ENCODE measurements around the gene NXPH1. TPM values are rescaled to one million over a fixed set of nuclear protein-coding genes. Genes with fewer than 3 reads are reported as not detected.
A peak's percentile ranks its signal among the peaks of the same experiment; 100 is the strongest.

Gene NXPH1
- total RNA-seq, 1 experiment from 2014 or later, result 1.2 TPM

DNA sequence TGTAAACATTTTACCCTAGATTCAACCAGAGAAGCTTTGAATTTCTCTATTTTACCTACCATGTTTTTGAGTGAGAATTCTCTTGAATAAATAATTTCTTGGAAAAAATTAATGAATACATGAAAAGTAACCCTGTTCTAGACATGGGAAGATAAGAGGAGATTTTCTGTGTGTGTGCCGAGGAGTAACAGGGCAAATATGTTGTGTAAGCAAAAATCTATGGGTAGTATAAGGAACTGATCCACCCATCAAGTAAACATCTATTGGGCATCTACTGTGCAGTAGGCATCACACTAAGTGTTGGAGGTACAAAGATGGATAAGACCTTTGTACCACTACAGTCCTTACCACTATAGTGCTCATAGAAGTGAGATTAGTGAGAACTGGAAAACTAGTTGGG is 8.2 kb upstream of the NXPH1 start:
- intact Hi-C loops (cut with micrococcal nuclease; ENCODE audit: unreplicated experiment), result no loop called here
- Histone ChIP-seq H3K4me3 (ENCODE audit: low read depth, low read length) (no peak overlapping the region), H3K27me3 (replicated peaks; ENCODE audit: control insufficient read depth, insufficient read depth, low read length) (no peaks in the 10 kb centered on the region), H3K4me1 (no peaks in the 10 kb centered on the region), H3K36me3 (ENCODE audit: control insufficient read depth, insufficient read depth, low read length) (no peaks in the 10 kb centered on the region), H3K9me3 (no peaks in the 10 kb centered on the region)
- TF ChIP-seq, protein P1, sequence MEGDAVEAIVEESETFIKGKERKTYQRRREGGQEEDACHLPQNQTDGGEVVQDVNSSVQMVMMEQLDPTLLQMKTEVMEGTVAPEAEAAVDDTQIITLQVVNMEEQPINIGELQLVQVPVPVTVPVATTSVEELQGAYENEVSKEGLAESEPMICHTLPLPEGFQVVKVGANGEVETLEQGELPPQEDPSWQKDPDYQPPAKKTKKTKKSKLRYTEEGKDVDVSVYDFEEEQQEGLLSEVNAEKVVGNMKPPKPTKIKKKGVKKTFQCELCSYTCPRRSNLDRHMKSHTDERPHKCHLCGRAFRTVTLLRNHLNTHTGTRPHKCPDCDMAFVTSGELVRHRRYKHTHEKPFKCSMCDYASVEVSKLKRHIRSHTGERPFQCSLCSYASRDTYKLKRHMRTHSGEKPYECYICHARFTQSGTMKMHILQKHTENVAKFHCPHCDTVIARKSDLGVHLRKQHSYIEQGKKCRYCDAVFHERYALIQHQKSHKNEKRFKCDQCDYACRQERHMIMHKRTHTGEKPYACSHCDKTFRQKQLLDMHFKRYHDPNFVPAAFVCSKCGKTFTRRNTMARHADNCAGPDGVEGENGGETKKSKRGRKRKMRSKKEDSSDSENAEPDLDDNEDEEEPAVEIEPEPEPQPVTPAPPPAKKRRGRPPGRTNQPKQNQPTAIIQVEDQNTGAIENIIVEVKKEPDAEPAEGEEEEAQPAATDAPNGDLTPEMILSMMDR (IDR thresholded peaks at IDR 0.05; ENCODE audit: insufficient read depth in 1 of 2, low read depth in 1 of 2, low read length in 1 of 2, severe bottlenecking in 1 of 2, unreplicated experiment in 1 of 2), result no peak
- Mint-ChIP-seq H3K27me3 (ENCODE audit: insufficient read depth, unreplicated experiment) (no peaks in the 10 kb centered on the region), H3K4me3 (ENCODE audit: unreplicated experiment) (no peak overlapping the region), H3K27ac (ENCODE audit: unreplicated experiment) (no peak overlapping the region), H3K36me3 (ENCODE audit: insufficient read depth, unreplicated experiment) (no peaks in the 10 kb centered on the region), H3K9me3 (ENCODE audit: unreplicated experiment) (no peaks in the 10 kb centered on the region), H3K4me1 (ENCODE audit: low read depth, unreplicated experiment) (no peaks in the 10 kb centered on the region)
- no TSS peak for BruUV-seq (replicated peaks)
- ChIA-PET CTCF (no interaction called here), POLR2A (no interaction called here)
- DNase-seq, result no peak

DNA sequence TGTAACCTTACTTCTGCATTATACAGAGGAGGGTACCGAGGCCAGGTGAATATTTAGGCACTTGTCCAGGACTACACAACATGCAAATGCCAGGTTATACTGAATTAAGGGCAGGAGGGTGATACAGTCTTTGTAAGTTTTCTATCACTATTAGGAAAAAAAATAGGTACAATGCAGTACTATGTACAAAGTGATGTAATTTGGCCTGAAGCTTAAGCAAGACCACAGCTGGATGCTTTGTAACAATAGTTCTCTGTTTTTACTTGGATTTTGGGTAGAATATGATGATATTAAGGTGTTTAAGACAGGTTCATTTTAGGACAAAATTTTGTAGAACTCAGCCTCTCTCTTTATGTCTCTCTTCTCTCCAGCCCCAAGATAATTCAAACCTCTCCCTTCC is 2.8 kb upstream of the NXPH1 start:
- ChIA-PET CTCF (no interaction called here), POLR2A (no interaction called here)
- Mint-ChIP-seq H3K27me3 (ENCODE audit: insufficient read depth, unreplicated experiment) (peaks cover 9% of the 10 kb centered on the region), H3K27ac (ENCODE audit: unreplicated experiment) (no peak overlapping the region), H3K4me1 (ENCODE audit: low read depth, unreplicated experiment) (peaks cover 14% of the 10 kb centered on the region), H3K4me3 (ENCODE audit: unreplicated experiment) (no peak overlapping the region), H3K36me3 (ENCODE audit: insufficient read depth, unreplicated experiment) (no peaks in the 10 kb centered on the region), H3K9me3 (ENCODE audit: unreplicated experiment) (no peaks in the 10 kb centered on the region)
- Histone ChIP-seq H3K4me1 (no peaks in the 10 kb centered on the region), H3K4me3 (ENCODE audit: low read depth, low read length) (no peak overlapping the region), H3K9me3 (no peaks in the 10 kb centered on the region), H3K36me3 (ENCODE audit: control insufficient read depth, insufficient read depth, low read length) (no peaks in the 10 kb centered on the region), H3K27me3 (replicated peaks; ENCODE audit: control insufficient read depth, insufficient read depth, low read length) (no peaks in the 10 kb centered on the region)
- TF ChIP-seq, protein P1 (IDR thresholded peaks at IDR 0.05; ENCODE audit: insufficient read depth in 1 of 2, low read depth in 1 of 2, low read length in 1 of 2, severe bottlenecking in 1 of 2, unreplicated experiment in 1 of 2), result no peak
- BruUV-seq (replicated peaks), result no TSS peak
- no peak for DNase-seq
- intact Hi-C loops (cut with micrococcal nuclease; ENCODE audit: unreplicated experiment), result no loop called here

DNA sequence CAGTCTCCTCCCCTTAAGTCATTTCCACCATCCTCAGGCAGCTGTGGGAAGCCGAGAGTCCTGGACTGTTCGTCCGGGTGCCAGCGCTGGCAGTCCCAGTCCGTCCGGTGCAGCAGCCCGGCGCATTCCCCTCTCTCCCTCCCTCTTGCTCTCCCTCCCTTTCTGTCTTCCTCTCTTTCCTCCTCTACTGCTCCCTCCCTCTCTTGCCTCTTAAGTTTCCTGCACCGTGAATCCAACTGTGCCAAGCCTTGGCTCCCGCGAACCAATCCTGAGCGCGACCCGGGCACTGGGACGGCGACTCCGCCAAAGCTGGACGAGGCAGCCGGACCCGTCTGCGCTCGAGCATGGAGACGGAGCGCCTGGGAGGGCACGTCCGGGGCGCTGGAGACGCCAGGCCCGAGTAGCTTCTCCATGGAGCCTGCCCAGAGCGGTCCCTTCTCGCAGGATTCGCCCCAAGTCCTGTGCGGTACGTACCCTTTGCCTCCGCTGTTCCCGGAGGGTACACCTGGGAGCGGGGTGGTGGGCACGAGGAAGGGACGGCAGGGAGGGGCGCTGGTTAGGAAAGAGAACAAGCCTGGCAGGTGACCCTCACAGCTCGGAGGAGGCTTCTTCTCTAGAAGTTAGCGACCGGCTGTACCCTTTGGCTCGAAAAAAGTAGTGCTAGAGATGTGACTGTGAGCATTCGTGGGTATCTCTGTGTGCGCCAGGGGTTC is 1.0 kb downstream of the NXPH1 start:
- TF ChIP-seq, protein P1 (IDR thresholded peaks at IDR 0.05; ENCODE audit: insufficient read depth in 1 of 2, low read depth in 1 of 2, low read length in 1 of 2, severe bottlenecking in 1 of 2, unreplicated experiment in 1 of 2), result no peak
- intact Hi-C loops (cut with micrococcal nuclease; ENCODE audit: unreplicated experiment), result loop anchor here (5.0 kb wide), 2 partner anchors 133 to 173 kb away; no protein-coding TSS in a partner anchor
- Histone ChIP-seq H3K4me3 (ENCODE audit: low read depth, low read length) (no peak overlapping the region), H3K9me3 (no peaks in the 10 kb centered on the region), H3K36me3 (ENCODE audit: control insufficient read depth, insufficient read depth, low read length) (no peaks in the 10 kb centered on the region), H3K4me1 (peaks cover 13% of the 10 kb centered on the region), H3K27me3 (replicated peaks; ENCODE audit: control insufficient read depth, insufficient read depth, low read length) (no peaks in the 10 kb centered on the region)
- Mint-ChIP-seq H3K36me3 (ENCODE audit: insufficient read depth, unreplicated experiment) (no peaks in the 10 kb centered on the region), H3K27me3 (ENCODE audit: insufficient read depth, unreplicated experiment) (peaks cover 12% of the 10 kb centered on the region), H3K27ac (ENCODE audit: unreplicated experiment) (no peak overlapping the region), H3K9me3 (ENCODE audit: unreplicated experiment) (no peaks in the 10 kb centered on the region), H3K4me3 (ENCODE audit: unreplicated experiment) (peak overlapping the region; percentile 69), H3K4me1 (ENCODE audit: low read depth, unreplicated experiment) (peaks cover 14% of the 10 kb centered on the region)
- no TSS peak for BruUV-seq (replicated peaks)
- no peak for DNase-seq
- POLR2A ChIA-PET, result no interaction called here
- CTCF ChIA-PET, result interaction anchor here (1.3 kb wide), 1 partner anchor 315 kb away, joined by 3 read pairs; no protein-coding TSS in a partner anchor

All from Caco-2 (cell line).